ENCODE measurements around the gene SRGAP3.
"Not testable (repeated sequence)": the region's sequence is repeated elsewhere in the genome, so short reads cannot be mapped to it uniquely, and the experiment has no call there.

SRGAP3 gene

GRCh38 chr3:9108876-9109567, 140.4 kb downstream of the SRGAP3 start:
- no peak for DNase-seq

GRCh38 chr3:9107738-9108137, 141.7 kb downstream of the SRGAP3 start:
- DNase-seq = no peak

GRCh38 chr3:9105421-9105820, 144.0 kb downstream of the SRGAP3 start:
- no peak for DNase-seq

GRCh38 chr3:9104121-9104520, 145.3 kb downstream of the SRGAP3 start:
- DNase-seq = no peak

GRCh38 chr3:9102240-9102981, 147.0 kb downstream of the SRGAP3 start:
- no peak for DNase-seq

GRCh38 chr3:9101286-9101685, 148.2 kb downstream of the SRGAP3 start:
- DNase-seq = no peak

GRCh38 chr3:9100513-9100894, 148.9 kb downstream of the SRGAP3 start:
- DNase-seq = no peak

GRCh38 chr3:9099702-9100512, 149.5 kb downstream of the SRGAP3 start:
- DNase-seq = no peak

GRCh38 chr3:9098716-9099675, 150.4 kb downstream of the SRGAP3 start:
- no peak for DNase-seq

GRCh38 chr3:9097495-9097894, 152.0 kb downstream of the SRGAP3 start:
- no peak for DNase-seq

GRCh38 chr3:9091486-9092235, 157.8 kb downstream of the SRGAP3 start:
- no peak for DNase-seq

- DNase-seq = no peak
These were observed 160.7 kb downstream of the SRGAP3 start for GRCh38 chr3:9088441-9089353.

GRCh38 chr3:9087831-9088413, 161.5 kb downstream of the SRGAP3 start:
- DNase-seq = no peak

- not testable (repeated sequence) for DNase-seq
These were observed 164.0 kb downstream of the SRGAP3 start for GRCh38 chr3:9085428-9085827.

GRCh38 chr3:9081184-9081818, 168.1 kb downstream of the SRGAP3 start:
- DNase-seq = no peak

- DNase-seq = no peak
These were observed 169.3 kb downstream of the SRGAP3 start for GRCh38 chr3:9080163-9080562.

GRCh38 chr3:9079676-9080075, 169.8 kb downstream of the SRGAP3 start:
- no peak for DNase-seq

GRCh38 chr3:9078561-9079240, 170.7 kb downstream of the SRGAP3 start:
- DNase-seq = no peak

GRCh38 chr3:9077029-9077428, 172.4 kb downstream of the SRGAP3 start:
- DNase-seq = no peak
